ENCODE measurements around the gene TENT4B.

TENT4B gene

GRCh38 chr16:50244504-50245416 lies 91.7 kb downstream of the TENT4B start:
- H3K4me3 ChIP-seq (ENCODE audit: low read length): peak overlapping the region; percentile 41

GRCh38 chr16:50245417-50246298 lies 92.6 kb downstream of the TENT4B start:
- Histone ChIP-seq H3K9me3 (ENCODE audit: control insufficient read depth, low read depth, low read length) (no peaks in the 10 kb centered on the region), H3K27me3 (ENCODE audit: control insufficient read depth, insufficient read depth, low read length) (peaks cover 19% of the 10 kb centered on the region), H3K9ac (ENCODE audit: low read length) (no peak overlapping the region), H3K36me3 (ENCODE audit: control insufficient read depth, low read depth, low read length) (no peaks in the 10 kb centered on the region), H3K4me3 (ENCODE audit: low read length) (peak overlapping the region; percentile 49), H3K4me1 (ENCODE audit: control insufficient read depth, low read depth, low read length) (peaks cover 9% of the 10 kb centered on the region), H3K27ac (ENCODE audit: low read length) (no peak overlapping the region)

More at GRCh38 chr16:50244504-50245416, 91.7 kb downstream of the TENT4B start:
- H3K36me3 ChIP-seq (ENCODE audit: control insufficient read depth, low read depth, low read length): no peaks in the 10 kb centered on the region
- no peak overlapping the region for H3K27ac ChIP-seq (ENCODE audit: low read length)
- H3K9ac ChIP-seq (ENCODE audit: low read length): no peak overlapping the region
- H3K4me1 ChIP-seq (ENCODE audit: control insufficient read depth, low read depth, low read length): peaks cover 9% of the 10 kb centered on the region
- H3K27me3 ChIP-seq (ENCODE audit: control insufficient read depth, insufficient read depth, low read length): peaks cover 19% of the 10 kb centered on the region
- no peaks in the 10 kb centered on the region for H3K9me3 ChIP-seq (ENCODE audit: control insufficient read depth, low read depth, low read length)

- H3K9me3 ChIP-seq (ENCODE audit: control insufficient read depth, low read depth, low read length): no peaks in the 10 kb centered on the region
- peaks cover 19% of the 10 kb centered on the region for H3K27me3 ChIP-seq (ENCODE audit: control insufficient read depth, insufficient read depth, low read length)
- H3K4me3 ChIP-seq (ENCODE audit: low read length): peak overlapping the region; percentile 49
- H3K27ac ChIP-seq (ENCODE audit: low read length): no peak overlapping the region
- H3K36me3 ChIP-seq (ENCODE audit: control insufficient read depth, low read depth, low read length): no peaks in the 10 kb centered on the region
- no peak overlapping the region for H3K9ac ChIP-seq (ENCODE audit: low read length)
- peaks cover 9% of the 10 kb centered on the region for H3K4me1 ChIP-seq (ENCODE audit: control insufficient read depth, low read depth, low read length)
Measured at GRCh38 chr16:50246299-50247122, 93.4 kb downstream of the TENT4B start.

- H3K36me3 ChIP-seq (ENCODE audit: control insufficient read depth, low read depth, low read length): no peaks in the 10 kb centered on the region
- no peaks in the 10 kb centered on the region for H3K9me3 ChIP-seq (ENCODE audit: control insufficient read depth, low read depth, low read length)
- no peak overlapping the region for H3K27ac ChIP-seq (ENCODE audit: low read length)
- peaks cover 9% of the 10 kb centered on the region for H3K4me1 ChIP-seq (ENCODE audit: control insufficient read depth, low read depth, low read length)
- H3K9ac ChIP-seq (ENCODE audit: low read length): no peak overlapping the region
- no peak overlapping the region for H3K4me3 ChIP-seq (ENCODE audit: low read length)
- peaks cover 19% of the 10 kb centered on the region for H3K27me3 ChIP-seq (ENCODE audit: control insufficient read depth, insufficient read depth, low read length)
Measured at GRCh38 chr16:50247123-50247905, 94.2 kb downstream of the TENT4B start.

GRCh38 chr16:50247906-50248608 lies 95.0 kb downstream of the TENT4B start:
- Histone ChIP-seq H3K36me3 (ENCODE audit: control insufficient read depth, low read depth, low read length) (no peaks in the 10 kb centered on the region), H3K9ac (ENCODE audit: low read length) (no peak overlapping the region)

GRCh38 chr16:50248845-50249244 lies 95.7 kb downstream of the TENT4B start:
- Histone ChIP-seq H3K4me3 (ENCODE audit: low read length) (no peak overlapping the region), H3K27ac (ENCODE audit: low read length) (no peak overlapping the region), H3K36me3 (ENCODE audit: control insufficient read depth, low read depth, low read length) (no peaks in the 10 kb centered on the region), H3K9me3 (ENCODE audit: control insufficient read depth, low read depth, low read length) (no peaks in the 10 kb centered on the region), H3K9ac (ENCODE audit: low read length) (no peak overlapping the region), H3K27me3 (ENCODE audit: control insufficient read depth, insufficient read depth, low read length) (peaks cover 19% of the 10 kb centered on the region), H3K4me1 (ENCODE audit: control insufficient read depth, low read depth, low read length) (peaks cover 9% of the 10 kb centered on the region)

More at GRCh38 chr16:50247906-50248608, 95.0 kb downstream of the TENT4B start:
- Histone ChIP-seq H3K27me3 (ENCODE audit: control insufficient read depth, insufficient read depth, low read length) (peaks cover 19% of the 10 kb centered on the region), H3K27ac (ENCODE audit: low read length) (no peak overlapping the region), H3K4me1 (ENCODE audit: control insufficient read depth, low read depth, low read length) (peaks cover 9% of the 10 kb centered on the region), H3K9me3 (ENCODE audit: control insufficient read depth, low read depth, low read length) (no peaks in the 10 kb centered on the region), H3K4me3 (ENCODE audit: low read length) (no peak overlapping the region)

GRCh38 chr16:50251375-50252081 lies 98.4 kb downstream of the TENT4B start:
- Histone ChIP-seq H3K9ac (ENCODE audit: low read length) (no peak overlapping the region), H3K9me3 (ENCODE audit: control insufficient read depth, low read depth, low read length) (no peaks in the 10 kb centered on the region), H3K27me3 (ENCODE audit: control insufficient read depth, insufficient read depth, low read length) (peaks cover 7% of the 10 kb centered on the region), H3K4me3 (ENCODE audit: low read length) (no peak overlapping the region), H3K27ac (ENCODE audit: low read length) (no peak overlapping the region), H3K36me3 (ENCODE audit: control insufficient read depth, low read depth, low read length) (no peaks in the 10 kb centered on the region), H3K4me1 (ENCODE audit: control insufficient read depth, low read depth, low read length) (peaks cover 3% of the 10 kb centered on the region)

GRCh38 chr16:50252082-50252611 lies 99.0 kb downstream of the TENT4B start:
- H3K4me3 ChIP-seq (ENCODE audit: low read length): no peak overlapping the region
- H3K4me1 ChIP-seq (ENCODE audit: control insufficient read depth, low read depth, low read length): peaks cover 3% of the 10 kb centered on the region
- H3K27ac ChIP-seq (ENCODE audit: low read length): no peak overlapping the region
- H3K27me3 ChIP-seq (ENCODE audit: control insufficient read depth, insufficient read depth, low read length): peaks cover 1% of the 10 kb centered on the region
- no peaks in the 10 kb centered on the region for H3K9me3 ChIP-seq (ENCODE audit: control insufficient read depth, low read depth, low read length)
- H3K9ac ChIP-seq (ENCODE audit: low read length): no peak overlapping the region
- no peaks in the 10 kb centered on the region for H3K36me3 ChIP-seq (ENCODE audit: control insufficient read depth, low read depth, low read length)

GRCh38 chr16:50252874-50253513 lies 99.9 kb downstream of the TENT4B start:
- Histone ChIP-seq H3K36me3 (ENCODE audit: control insufficient read depth, low read depth, low read length) (no peaks in the 10 kb centered on the region), H3K27me3 (ENCODE audit: control insufficient read depth, insufficient read depth, low read length) (no peaks in the 10 kb centered on the region), H3K9me3 (ENCODE audit: control insufficient read depth, low read depth, low read length) (no peaks in the 10 kb centered on the region), H3K4me3 (ENCODE audit: low read length) (no peak overlapping the region), H3K9ac (ENCODE audit: low read length) (no peak overlapping the region), H3K4me1 (ENCODE audit: control insufficient read depth, low read depth, low read length) (peaks cover 3% of the 10 kb centered on the region), H3K27ac (ENCODE audit: low read length) (no peak overlapping the region)

Measured in iPS-18a (cell line).